Fibroblast of villous mesenchyme (primary cell): ENCODE results near the gene P4HB. TPM values are rescaled to one million over a fixed set of nuclear protein-coding genes. Genes with fewer than 3 reads are reported as not detected.

Experiments used
- DNase-seq: peaks from one replicate; pipeline ENCODE4 v3.0.0-alpha.2; 2010; ENCODE audit warnings: low read depth
- H3K4me3 ChIP-seq: 2 replicates; pipeline ENCODE4 v1.5.1; 2011; ENCODE audit warnings: low read depth, mild to moderate bottlenecking, low read length
- total RNA-seq: library from RNA; depleted of rRNA; stranded (reverse); fragments of >200 nt; gene quantifications from 2 replicates; pipeline ENCODE4 v1.2.3, GENCODE V29; 2012
- TF ChIP-seq, protein P1 (sequence below): IDR thresholded peaks from 2 replicates; pipeline ENCODE4 v1.5.1; 2012; ENCODE audit warnings: low read depth, mild to moderate bottlenecking, low read length; ENCODE audit not compliant: insufficient read depth

Gene P4HB
- total RNA-seq, 1 donor = 735 TPM

DNA sequence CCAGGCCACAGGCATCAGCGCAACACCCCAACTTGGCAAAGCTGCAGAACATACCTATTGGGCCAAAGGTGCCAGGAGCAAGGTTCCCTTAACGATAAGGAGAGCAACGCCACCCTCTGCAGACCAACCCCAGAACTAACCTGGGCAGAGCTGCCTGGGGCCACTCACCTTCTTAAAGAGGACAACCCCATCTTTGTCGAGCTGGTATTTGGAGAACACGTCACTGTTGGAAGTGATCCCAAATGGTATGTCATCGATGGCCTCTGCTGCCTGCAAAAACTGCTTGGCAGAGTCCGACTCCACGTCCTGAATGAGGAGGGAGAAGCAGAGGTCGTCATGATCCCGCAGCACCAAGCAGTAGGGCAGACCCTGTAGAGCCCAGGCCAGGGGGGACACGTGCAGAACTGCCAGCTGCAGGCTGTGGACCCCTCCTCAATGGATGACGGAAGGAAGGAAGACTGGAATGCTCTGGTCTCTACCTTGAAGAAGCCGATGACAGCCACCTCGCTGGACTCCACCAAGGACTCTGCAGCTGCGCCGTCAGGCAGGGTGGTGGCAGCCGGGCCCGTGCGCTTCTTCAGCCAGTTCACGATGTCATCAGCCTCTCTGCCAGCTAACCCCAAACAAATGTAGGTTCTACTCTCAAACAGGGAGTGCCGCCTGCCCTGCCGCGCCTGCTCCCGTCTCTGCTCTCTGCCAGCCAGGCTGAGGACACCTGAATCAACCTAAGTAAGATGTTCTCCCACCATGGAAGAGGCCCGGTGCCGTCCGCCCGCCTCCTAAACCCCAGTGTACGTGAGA, 5.2 kb downstream of the P4HB start:
- no peak for DNase-seq
- TF ChIP-seq, protein P1, sequence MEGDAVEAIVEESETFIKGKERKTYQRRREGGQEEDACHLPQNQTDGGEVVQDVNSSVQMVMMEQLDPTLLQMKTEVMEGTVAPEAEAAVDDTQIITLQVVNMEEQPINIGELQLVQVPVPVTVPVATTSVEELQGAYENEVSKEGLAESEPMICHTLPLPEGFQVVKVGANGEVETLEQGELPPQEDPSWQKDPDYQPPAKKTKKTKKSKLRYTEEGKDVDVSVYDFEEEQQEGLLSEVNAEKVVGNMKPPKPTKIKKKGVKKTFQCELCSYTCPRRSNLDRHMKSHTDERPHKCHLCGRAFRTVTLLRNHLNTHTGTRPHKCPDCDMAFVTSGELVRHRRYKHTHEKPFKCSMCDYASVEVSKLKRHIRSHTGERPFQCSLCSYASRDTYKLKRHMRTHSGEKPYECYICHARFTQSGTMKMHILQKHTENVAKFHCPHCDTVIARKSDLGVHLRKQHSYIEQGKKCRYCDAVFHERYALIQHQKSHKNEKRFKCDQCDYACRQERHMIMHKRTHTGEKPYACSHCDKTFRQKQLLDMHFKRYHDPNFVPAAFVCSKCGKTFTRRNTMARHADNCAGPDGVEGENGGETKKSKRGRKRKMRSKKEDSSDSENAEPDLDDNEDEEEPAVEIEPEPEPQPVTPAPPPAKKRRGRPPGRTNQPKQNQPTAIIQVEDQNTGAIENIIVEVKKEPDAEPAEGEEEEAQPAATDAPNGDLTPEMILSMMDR = no peak
- H3K4me3 ChIP-seq = no peak overlapping the region

- no peak for DNase-seq
- H3K4me3 ChIP-seq = no peak overlapping the region
- TF ChIP-seq, protein P1 = no peak
Measured at GRCh38 chr17:81852237-81852636, 8.1 kb downstream of the P4HB start.

GRCh38 chr17:81851423-81851822, 8.9 kb downstream of the P4HB start:
- no peak for DNase-seq
- no peak overlapping the region for H3K4me3 ChIP-seq
- TF ChIP-seq, protein P1 = no peak

DNA sequence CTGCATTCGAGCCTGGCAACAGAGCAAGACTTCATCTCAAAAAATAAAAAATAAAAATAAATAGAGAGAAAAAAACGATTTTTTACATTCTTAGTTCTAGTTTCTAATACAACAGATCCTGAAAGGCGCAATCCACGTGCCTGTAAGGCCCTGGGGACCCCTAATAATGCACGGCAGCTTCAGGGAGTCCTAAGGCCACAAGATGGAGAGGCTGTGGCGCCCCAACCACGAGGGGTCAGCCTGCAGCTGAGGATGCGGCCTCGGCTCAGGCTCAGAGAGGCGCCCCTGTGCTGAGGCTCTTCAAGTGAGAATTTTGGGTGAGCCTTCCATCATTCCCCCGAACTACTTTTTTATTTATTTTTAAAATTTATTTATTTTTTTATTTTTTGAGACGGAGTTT, 10.9 kb downstream of the P4HB start:
- no peak for DNase-seq
- TF ChIP-seq, protein P1 = no peak
- H3K4me3 ChIP-seq = no peak overlapping the region

- DNase-seq = no peak
- TF ChIP-seq, protein P1 = no peak
- H3K4me3 ChIP-seq = no peak overlapping the region
Measured at GRCh38 chr17:81846743-81847689, 13.3 kb downstream of the P4HB start.

DNA sequence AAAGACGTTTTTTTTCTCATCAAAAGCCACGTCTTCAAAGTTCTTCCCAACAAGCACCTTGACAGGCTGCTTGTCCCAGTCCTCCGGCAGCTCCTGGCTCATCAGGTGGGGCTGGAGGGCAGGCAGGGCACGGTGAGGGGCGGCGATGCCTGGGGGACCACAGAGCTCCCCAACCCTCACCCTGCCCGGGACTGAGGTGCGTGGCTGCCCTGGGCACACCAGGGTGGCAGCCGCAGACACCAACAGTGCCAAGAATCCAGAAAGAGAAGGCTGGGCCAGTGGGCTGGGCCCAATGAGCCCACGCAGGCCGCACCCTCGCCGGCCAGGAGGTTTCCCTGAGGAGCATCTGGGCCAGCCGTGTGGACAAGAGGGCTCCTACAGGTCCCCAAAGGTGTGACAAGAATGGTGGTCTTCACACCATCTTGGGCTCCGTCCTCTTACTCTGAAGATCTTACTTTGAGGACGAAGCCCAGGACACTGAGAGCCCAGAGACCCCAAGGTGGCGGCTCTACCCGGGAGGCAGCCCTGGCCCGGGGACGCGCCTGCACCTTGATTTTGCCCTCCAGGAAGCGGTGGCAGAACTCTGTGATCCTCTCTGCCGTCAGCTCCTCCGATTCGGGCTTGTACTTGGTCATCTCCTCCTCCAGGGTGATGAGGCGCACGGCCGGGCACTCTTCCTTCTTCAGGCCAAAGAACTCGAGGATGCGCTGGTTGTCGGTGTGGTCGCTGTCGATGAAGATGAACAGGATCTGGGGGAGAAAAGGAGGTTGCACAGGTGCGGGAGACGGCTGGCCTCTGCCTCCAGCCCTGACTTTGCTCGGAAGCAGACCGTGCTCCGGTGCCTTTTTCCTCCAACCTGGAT, 14.2 kb downstream of the P4HB start:
- DNase-seq = no peak
- TF ChIP-seq, protein P1 = no peak
- no peak overlapping the region for H3K4me3 ChIP-seq
